ENCODE measurements around the gene HPSE2. TPM values are rescaled to one million over a fixed set of nuclear protein-coding genes. Genes with fewer than 3 reads are reported as not detected.

HPSE2 gene
- total RNA-seq, 1 experiment from 2014 or later, result 0.05 TPM

DNA sequence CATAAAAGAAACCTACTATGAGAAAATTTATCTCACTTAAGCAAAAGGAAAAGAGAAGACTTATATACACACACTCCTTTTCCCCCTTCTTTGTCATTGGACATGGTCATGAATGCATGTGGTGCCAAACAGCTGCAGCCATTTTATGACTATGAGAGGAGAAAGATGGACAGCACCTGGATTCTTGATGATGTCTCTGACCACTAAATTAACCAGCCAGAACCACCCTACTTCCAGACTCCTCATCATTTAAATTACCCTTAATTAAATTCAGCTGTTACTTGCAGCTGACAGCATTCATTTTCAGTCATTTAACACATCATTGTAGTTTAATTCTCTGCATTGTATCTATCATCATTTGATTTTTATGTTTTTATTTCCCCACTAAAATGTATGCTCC, 409.9 kb downstream of the HPSE2 start:
- no TSS peak for BruUV-seq (replicated peaks)
- TF ChIP-seq EZH2phosphoT487 (IDR thresholded peaks at IDR 0.05; ENCODE audit: borderline replicate concordance) (no peak), REST (IDR thresholded peaks at IDR 0.05; ENCODE audit: low read depth) (no peak)
- CTCF ChIA-PET, result interaction anchor here (0.7 kb wide), 1 partner anchor 194 kb away, joined by 5 read pairs; no protein-coding TSS in a partner anchor

DNA sequence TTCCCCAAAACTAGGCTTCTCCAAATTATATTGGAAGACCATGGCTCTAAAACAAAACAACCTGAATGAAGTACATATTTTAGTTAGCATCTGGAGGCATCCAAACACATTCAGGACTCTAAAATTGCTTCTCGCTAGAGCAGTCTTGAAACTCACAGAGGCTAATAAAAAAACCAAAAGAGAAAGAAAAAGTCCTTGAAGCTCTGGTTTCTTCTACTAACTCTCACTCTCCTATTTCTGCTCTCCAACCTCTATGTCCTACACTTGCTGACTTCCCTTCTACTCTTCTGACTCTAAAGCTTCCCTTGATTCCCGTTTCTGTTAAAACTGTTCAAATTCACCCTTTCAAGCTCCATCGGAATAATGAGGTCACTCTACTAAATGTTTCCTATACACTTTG, 418.3 kb downstream of the HPSE2 start:
- no peaks in the 10 kb centered on the region for H3K9me2 ChIP-seq (ENCODE audit: insufficient read depth)
- RAD21 ChIA-PET (ENCODE audit: low non-redundant PET in 1 of 2, low total read pairs in 2 of 2, uncharacterized antibody in 2 of 2, unreplicated experiment in 2 of 2), result no interaction called here

More for the DNA sequence above, 409.9 kb downstream of the HPSE2 start:
- no peaks in the 10 kb centered on the region for H3K4me1 ChIP-seq (ENCODE audit: control insufficient read depth in 1 of 2, insufficient read depth in 2 of 2, low read length in 2 of 2)
- DNase-seq (ENCODE audit: low read depth, low spot score), result no peak
- peaks cover 19% of the 10 kb centered on the region for H3K27me3 ChIP-seq (ENCODE audit: insufficient read depth, low read length)
- H3K79me2 ChIP-seq (ENCODE audit: insufficient read depth, low read length), result no peaks in the 10 kb centered on the region
- ChIA-PET RAD21 (ENCODE audit: low non-redundant PET in 1 of 2, low total read pairs in 2 of 2, uncharacterized antibody in 2 of 2, unreplicated experiment in 2 of 2) (no interaction called here), POLR2A (no interaction called here)
- no peak for ATAC-seq
- H3K9me2 ChIP-seq (ENCODE audit: insufficient read depth), result no peaks in the 10 kb centered on the region
- H3K9ac ChIP-seq (ENCODE audit: low read length), result no peak overlapping the region
- intact Hi-C loops (cut with micrococcal nuclease), result no loop called here
- H3K9me3 ChIP-seq (ENCODE audit: control insufficient read depth in 1 of 2, insufficient read depth in 1 of 2, low read depth in 1 of 2, low read length in 2 of 2), result no peaks in the 10 kb centered on the region
- H3K4me3 ChIP-seq (replicated peaks in 1 of 2; ENCODE audit: low read depth in 1 of 2, low read length in 2 of 2), result no peak overlapping the region
- no peak overlapping the region for H3K4me2 ChIP-seq (ENCODE audit: low read length)
- H4K20me1 ChIP-seq (ENCODE audit: insufficient read depth), result no peaks in the 10 kb centered on the region
- H2AFZ ChIP-seq (ENCODE audit: low read depth, low read length, poor library complexity, severe bottlenecking), result no peak overlapping the region
- no peaks in the 10 kb centered on the region for H3K36me3 ChIP-seq (ENCODE audit: control insufficient read depth in 1 of 2, insufficient read depth in 2 of 2, low read length in 2 of 2)
- no peak overlapping the region for H3K27ac ChIP-seq (ENCODE audit: low read depth, low read length)

More for the DNA sequence above, 418.3 kb downstream of the HPSE2 start:
- H3K4me2 ChIP-seq (ENCODE audit: low read length), result no peak overlapping the region
- no peak for TF ChIP-seq FOSL1 (IDR thresholded peaks at IDR 0.05; ENCODE audit: low read depth)
- no peak for TF ChIP-seq ELF1 (IDR thresholded peaks at IDR 0.05; ENCODE audit: borderline replicate concordance, low read depth)
- no peak for TF ChIP-seq ZBTB33 (IDR thresholded peaks at IDR 0.05; ENCODE audit: extremely low read depth, insufficient replicate concordance, low read length)
- TF ChIP-seq ZNF274 (IDR thresholded peaks at IDR 0.05; ENCODE audit: low read depth, low read length), result no peak
- no peak for TF ChIP-seq SP1 (IDR thresholded peaks at IDR 0.05; ENCODE audit: low read depth)
- no peak for TF ChIP-seq REST (IDR thresholded peaks at IDR 0.05; ENCODE audit: low read depth)
- no peak for TF ChIP-seq JUND (IDR thresholded peaks at IDR 0.05)
- no peak overlapping the region for H3K27ac ChIP-seq (ENCODE audit: low read depth, low read length)
- H3K27me3 ChIP-seq (ENCODE audit: insufficient read depth, low read length), result peaks cover 25% of the 10 kb centered on the region
- H3K9ac ChIP-seq (ENCODE audit: low read length), result no peak overlapping the region
- no peaks in the 10 kb centered on the region for H3K4me1 ChIP-seq (ENCODE audit: control insufficient read depth in 1 of 2, insufficient read depth in 2 of 2, low read length in 2 of 2)
- ChIA-PET POLR2A (no interaction called here), CTCF (no interaction called here)
- ATAC-seq, result no peak
- intact Hi-C loops (cut with micrococcal nuclease), result no loop called here
- H4K20me1 ChIP-seq (ENCODE audit: insufficient read depth), result no peaks in the 10 kb centered on the region
- no peaks in the 10 kb centered on the region for H3K79me2 ChIP-seq (ENCODE audit: insufficient read depth, low read length)
- no peaks in the 10 kb centered on the region for H3K9me3 ChIP-seq (ENCODE audit: control insufficient read depth in 1 of 2, insufficient read depth in 1 of 2, low read depth in 1 of 2, low read length in 2 of 2)
- DNase-seq (ENCODE audit: low read depth, low spot score), result no peak
- H2AFZ ChIP-seq (ENCODE audit: low read depth, low read length, poor library complexity, severe bottlenecking), result no peak overlapping the region
- no peak overlapping the region for H3K4me3 ChIP-seq (replicated peaks in 1 of 2; ENCODE audit: low read depth in 1 of 2, low read length in 2 of 2)
- BruUV-seq (replicated peaks), result no TSS peak
- H3K36me3 ChIP-seq (ENCODE audit: control insufficient read depth in 1 of 2, insufficient read depth in 2 of 2, low read length in 2 of 2), result no peaks in the 10 kb centered on the region

Data from HCT116 (cell line).